Stimulated activated CD8-positive, alpha-beta memory T cell treated with anti-CD3 and anti-CD28 coated beads, Interleukin-7, amount 100 ng/mL, for 4 hours (primary cell): ENCODE results near the gene HLA-DPA1.
"Not testable (repeated sequence)": the region's sequence is repeated elsewhere in the genome, so short reads cannot be mapped to it uniquely, and the experiment has no call there.

Experiments
- DNase-seq, 2 donors: peaks; one replicate each; pipeline ENCODE4 v3.0.0-alpha.2; 2020; ENCODE audit warnings: low read depth in 2 of 2

Gene HLA-DPA1

DNA sequence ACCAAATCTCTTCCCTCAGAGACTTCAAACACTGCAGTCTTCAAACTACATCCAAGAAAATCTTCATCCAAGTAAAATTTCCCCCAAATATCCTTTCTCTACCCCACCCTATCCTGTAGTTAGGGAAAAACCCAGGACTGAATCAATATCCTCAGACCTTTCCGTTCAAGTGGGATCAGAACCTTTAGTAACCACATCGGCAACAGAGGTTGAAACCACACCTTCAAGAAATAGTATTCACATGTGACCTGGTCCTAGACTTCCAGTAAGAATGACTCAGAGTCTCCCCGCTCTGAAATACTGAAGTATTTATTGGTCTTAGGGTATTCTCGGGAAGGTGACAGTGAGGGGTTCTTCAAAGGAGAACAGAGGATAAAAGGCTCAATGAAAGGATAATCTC lies 8.7 kb downstream of the HLA-DPA1 start:
- DNase-seq, result no peak

- DNase-seq, result not testable (repeated sequence)
Measured at GRCh38 chr6:33063435-33063834, 10.0 kb downstream of the HLA-DPA1 start.

DNA sequence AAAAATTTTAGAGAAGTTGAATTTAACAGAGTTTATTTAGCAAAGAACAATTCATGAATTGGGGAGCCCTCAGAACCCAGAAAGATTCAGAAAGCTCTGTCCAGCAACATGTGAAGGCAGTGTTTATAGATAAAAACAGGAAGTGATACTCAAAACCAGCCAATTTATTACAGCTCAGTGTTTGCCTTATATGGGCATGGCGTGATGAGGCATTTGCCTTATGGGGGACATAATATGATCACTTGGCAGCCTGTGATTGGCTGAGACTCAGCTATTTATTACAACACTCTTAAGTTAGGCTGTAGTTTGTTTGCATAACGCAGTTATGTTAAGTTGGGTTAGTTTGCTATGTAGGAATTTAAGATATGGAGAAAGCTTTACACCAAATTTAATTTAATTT lies 11.5 kb downstream of the HLA-DPA1 start:
- DNase-seq, result no peak

DNA sequence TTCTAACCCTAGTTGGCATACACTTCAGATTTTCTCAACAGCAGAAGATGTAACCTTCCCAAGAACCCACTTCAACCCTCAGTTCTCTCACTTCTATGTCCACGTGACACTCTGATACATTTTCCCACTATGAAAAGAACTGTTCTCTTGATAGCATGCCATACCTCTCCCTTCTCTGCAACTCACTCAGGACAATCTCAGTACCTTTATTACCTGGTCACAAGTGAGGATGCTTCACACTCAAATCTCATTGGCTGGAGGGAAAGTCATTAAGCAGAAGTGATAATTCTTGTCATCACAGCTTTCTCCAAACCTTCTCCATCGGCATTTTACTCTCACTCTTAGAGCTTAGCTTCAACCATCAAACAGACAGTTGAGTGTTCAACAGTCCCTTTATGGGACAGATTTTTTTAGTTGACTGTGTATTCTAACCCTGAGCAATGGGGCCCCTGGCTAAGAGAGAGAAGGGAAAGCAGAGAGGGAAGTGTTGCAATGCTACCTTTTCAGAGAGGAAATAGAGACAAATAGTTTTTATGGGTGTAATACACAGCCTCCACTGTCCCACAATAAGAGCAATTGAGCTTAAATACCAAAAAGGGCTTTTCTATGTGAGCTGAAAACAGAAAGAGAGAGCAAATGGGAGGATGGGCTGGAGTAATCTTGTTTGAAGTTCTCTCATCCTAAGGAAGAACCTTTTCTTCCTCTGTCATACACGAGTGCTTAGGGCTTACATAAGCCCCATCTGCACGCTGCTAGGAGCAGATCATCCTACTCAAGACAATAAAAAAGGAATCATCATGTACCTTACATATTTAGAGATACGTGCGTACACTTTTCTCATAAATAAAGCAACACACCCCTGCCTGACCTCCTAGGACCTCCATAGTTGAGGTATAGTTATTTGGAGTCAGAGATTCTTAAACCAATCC lies 16.0 kb downstream of the HLA-DPA1 start:
- DNase-seq, result no peak

DNA sequence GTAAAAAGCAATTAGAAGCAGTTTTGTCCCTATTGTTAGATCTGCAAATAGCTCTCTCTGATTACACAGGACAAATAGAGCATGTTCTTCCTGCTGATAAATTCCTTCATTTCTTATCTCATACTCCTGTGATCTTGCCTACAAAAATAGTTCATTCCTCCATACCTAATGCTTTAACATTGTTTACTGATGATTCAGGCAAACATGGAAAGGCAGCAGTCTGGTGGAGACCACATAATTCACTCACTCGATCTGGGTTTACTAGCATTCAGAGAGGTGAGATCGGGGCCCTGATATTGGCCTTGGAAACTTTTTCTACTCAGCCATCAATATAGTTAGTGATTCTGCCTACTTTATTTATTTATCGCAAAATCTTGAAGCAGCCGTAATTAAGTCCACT lies 20.2 kb downstream of the HLA-DPA1 start:
- no peak for DNase-seq

GRCh38 chr6:33052627-33053026 lies 20.8 kb downstream of the HLA-DPA1 start:
- no peak for DNase-seq

DNA sequence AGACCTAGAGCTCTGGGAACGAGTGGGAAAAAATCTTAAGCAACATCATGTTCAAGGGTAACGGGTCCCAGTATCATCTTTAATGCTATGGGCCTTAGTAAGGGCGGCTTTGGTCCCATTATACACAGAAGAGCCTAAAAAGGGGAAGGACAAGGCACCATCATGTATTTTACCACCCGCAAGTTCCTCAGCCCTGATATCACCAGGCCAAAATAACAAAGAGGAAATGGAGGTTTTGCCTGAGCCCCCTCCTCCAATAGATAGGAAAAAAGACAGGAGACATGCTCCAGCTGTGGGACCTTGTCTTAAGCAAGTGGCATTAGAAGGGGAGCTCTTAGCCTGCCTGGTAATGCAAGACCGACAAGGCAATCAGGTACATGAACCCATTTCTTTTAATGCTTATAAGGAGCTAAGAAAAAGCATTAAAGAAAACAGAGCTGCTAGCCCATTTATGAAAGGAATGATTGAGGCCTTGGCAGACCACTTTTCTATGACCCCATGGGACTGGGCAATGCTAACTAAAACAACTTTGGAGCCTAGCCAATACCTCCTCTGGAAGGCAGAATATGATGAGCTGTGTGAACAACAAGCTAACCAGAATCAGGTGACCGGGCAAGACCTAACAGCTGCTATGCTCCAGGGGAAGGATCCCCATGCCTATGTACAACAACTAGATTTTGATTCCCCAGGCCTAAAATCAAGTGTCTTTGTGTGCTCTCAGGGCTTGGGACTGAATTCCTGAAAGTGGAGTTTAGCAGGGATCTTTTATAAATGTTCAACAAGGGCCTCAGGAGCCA lies 23.2 kb downstream of the HLA-DPA1 start:
- no peak for DNase-seq

GRCh38 chr6:33049323-33050013 lies 24.0 kb downstream of the HLA-DPA1 start:
- DNase-seq, result no peak

DNA sequence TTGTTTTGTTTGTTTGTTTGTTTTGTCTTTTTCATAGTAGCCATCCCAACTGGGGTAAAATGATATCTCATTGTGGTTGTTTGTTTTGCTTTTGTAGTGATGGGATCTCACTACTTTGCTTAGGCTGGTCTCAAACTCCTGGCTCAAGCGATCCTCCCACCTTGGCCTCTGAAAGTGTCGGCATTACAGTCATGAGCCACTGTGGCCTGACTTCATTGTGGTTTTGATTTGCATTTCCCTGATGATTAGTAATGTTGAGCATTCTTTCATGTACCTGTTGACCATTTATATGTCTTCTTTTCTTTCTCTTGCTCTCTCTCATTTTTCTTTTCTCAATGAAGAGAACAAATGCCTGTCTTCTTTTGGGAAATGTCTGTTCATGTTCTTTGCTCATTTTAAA lies 33.3 kb downstream of the HLA-DPA1 start:
- DNase-seq, result no peak

- no peak for DNase-seq
Measured at GRCh38 chr6:33036535-33036934, 36.9 kb downstream of the HLA-DPA1 start.

DNA sequence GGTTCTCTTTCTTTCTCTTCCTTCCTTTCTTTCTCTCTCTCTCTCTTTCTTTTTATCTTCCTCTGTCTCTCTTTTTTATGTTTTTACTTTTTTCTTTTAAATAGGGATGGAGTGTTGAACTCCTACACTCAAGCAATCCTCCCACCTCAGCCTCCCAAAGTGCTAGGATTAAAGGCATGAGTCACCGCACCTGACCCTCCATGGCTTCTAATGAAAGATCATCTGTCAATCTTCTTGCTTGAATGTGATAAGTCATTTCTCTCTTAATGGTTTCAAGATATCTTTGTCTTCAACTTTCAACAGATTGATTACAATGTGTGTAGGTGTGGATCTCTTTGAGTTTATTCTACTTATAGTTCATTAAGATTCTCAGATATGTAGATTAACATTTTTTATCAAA lies 38.9 kb downstream of the HLA-DPA1 start:
- DNase-seq, result no peak

DNA sequence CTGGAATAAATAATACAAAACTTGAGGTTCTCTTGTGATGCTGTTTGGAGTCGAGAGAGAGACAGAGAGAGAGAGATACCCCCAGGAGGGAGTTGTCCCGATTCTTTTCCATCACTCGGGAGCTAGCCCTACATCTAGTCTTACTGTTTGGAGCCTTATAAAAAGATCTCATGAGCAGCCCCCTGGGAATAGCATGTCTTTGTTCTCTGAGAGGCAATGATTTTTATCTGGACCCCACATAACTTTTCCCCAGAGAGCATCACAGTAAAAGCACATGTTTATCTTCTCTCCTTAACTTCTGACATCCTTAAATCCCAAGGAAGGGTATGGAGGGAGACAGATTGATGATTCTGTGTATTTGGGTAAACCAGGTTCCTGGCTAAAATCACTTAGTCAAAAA lies 43.2 kb downstream of the HLA-DPA1 start:
- DNase-seq, result no peak

- DNase-seq, result no peak
Measured at GRCh38 chr6:33029328-33030184, 43.9 kb downstream of the HLA-DPA1 start.

DNA sequence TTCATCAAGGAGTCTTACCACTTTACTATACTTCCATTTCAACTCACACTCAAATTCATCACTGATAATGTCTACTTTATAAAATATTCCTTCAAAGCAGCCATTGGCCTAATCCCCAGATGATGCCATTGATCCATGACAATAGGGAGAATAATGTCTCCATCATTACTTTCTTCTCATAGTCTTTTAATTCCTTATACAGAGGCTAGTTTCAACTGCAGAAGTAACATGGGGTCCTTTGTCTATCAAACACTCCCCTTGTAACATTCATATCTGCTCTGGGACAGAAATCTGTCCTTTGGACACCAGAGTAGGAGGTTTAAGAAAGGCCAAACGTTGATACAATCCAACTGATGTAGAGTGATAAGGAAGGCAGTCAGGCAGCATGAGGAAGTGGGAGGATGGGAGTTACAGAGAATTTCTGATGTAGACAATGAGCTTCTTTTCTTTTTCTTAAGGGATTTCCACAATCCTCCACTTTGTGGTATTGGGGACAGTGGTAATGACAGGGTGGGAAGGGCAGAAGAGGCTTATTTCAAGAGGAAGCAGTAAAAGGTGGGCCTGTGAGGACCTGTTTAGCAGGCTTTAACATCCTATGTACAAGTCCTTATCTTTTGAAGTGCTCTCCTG lies 45.1 kb downstream of the HLA-DPA1 start:
- no peak for DNase-seq

DNA sequence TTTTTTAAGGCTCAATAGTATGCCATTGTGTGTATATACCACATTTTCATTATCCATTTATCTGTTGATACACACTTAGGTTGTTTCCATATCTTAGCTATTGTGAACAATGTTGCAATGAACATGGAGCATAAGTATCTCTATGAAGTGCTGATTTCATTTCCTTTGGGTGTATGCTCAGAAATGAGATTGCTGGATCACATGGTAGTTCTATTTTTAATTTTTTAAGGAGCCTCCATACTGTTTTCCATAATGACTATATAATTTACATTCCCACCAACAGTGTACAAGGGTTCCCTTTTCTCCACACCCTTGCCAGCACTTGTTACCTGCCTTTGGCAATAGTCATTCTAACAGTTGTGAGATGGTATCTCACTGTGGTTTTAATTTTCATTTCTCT lies 48.9 kb downstream of the HLA-DPA1 start:
- DNase-seq, result no peak

DNA sequence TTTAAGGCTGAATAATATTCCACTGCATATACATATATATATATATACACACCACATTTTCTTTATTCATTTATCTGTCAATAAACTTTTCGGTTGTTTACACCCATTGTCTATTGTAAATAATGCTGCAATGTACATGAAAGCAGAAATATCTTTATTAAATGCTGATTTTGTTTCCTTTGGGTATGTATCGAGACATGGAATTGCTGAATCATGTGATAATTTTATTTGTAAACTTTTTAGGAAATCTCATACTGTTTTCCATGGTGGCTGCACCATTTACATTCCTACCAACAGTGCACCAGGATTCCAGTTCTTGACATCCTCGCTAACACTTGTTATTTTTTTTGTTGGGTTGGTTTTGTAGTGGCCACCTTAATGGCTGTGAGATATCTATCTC lies 49.9 kb downstream of the HLA-DPA1 start:
- no peak for DNase-seq

DNA sequence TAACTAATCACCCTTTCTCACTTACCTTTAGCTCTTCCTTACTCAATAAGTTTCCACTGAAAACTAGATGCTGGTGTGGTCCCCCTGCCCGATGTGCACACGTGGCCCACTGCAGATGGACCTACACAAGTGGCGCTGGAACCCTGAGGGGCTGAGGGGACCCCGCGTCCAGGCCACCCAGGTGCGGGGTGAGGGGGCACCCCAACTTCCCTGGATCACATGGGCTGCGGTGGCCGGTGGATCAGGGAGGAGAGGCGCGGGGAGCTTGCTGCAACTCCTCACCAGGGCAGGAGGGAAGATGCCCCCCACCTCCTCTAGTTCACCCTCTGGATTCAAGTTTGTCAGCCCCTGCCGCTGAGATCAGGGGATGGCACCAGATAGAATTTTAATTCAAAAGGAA lies 51.5 kb downstream of the HLA-DPA1 start:
- DNase-seq, result no peak

DNA sequence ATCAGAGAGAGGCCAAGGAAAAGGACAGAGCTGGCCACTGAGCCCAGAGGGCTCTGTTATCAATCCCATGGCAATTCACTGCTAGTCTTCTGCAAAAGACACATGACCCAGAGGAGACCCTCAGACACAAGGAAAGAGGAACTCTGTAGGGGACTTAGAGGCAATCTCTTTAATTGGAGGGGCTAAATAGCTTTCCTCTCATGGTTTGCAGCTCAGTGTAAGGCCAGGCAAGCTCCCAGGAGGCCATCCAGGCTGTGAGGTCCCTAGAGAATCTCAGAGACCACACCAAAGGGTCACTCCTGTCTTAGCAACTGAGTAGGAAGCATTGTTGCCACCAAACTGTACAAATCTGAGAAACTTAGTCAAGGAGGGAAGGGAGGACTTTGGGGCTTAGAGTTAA lies 54.1 kb downstream of the HLA-DPA1 start:
- DNase-seq, result no peak

DNA sequence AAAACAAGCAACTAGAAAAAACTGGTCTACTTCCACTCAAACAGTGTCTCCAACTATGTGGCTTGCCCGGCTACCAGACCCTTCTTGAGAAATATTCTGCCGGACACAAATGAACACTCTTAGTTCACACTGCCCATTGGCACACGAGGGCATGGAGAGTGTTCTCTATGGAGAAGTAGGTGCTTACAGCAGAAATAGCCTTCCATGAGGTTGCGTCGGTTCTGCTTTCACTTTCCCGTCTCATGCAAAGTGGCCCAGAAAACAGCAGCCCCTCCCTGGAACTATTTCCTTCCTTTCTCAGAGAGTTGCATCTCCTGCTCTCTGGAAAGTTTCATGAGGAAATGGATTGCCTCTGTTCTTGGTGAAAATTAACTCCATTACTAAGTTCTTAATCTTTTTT lies 54.5 kb downstream of the HLA-DPA1 start:
- no peak for DNase-seq

- DNase-seq, result no peak
Measured at GRCh38 chr6:33018418-33018817, 55.0 kb downstream of the HLA-DPA1 start.
